Activated T-cell treated with anti-CD3 and anti-CD28 coated beads, Interleukin-2, amount 50 U/mL, for 24 hours (primary cell): ENCODE measurements around the gene BCL3.
"Not testable (repeated sequence)": the region's sequence is repeated elsewhere in the genome, so short reads cannot be mapped to it uniquely, and the experiment has no call there.

Source experiments
- DNase-seq: peaks from one replicate; pipeline ENCODE4 v3.0.0-alpha.2; 2020
- H3K27ac Mint-ChIP-seq: 2 replicates; pipeline ENCODE4 v1.8.0; 2020; ENCODE audit warnings: mild to moderate bottlenecking, mixed read lengths
- H3K27me3 Mint-ChIP-seq: 2 replicates; pipeline ENCODE4 v1.8.0; 2020; ENCODE audit warnings: mixed read lengths
- H3K36me3 Mint-ChIP-seq: 2 replicates; pipeline ENCODE4 v1.8.0; 2020; ENCODE audit warnings: low read depth, mixed read lengths
- H3K4me1 Mint-ChIP-seq: 2 replicates; pipeline ENCODE4 v1.8.0; 2020; ENCODE audit warnings: low read depth, mixed read lengths
- H3K4me3 Mint-ChIP-seq: 2 replicates; pipeline ENCODE4 v1.8.0; 2020; ENCODE audit warnings: mild to moderate bottlenecking, moderate library complexity, mixed read lengths
- H3K9me3 Mint-ChIP-seq: 2 replicates; pipeline ENCODE4 v1.8.0; 2020; ENCODE audit warnings: mixed read lengths

The BCL3 gene

GRCh38 chr19:44755219-44755618 lies 6.7 kb downstream of the BCL3 start:
- Mint-ChIP-seq H3K27me3 (no peaks in the 10 kb centered on the region), H3K4me1 (peaks cover 63% of the 10 kb centered on the region), H3K4me3 (peak overlapping the region; percentile 93), H3K36me3 (peaks cover 89% of the 10 kb centered on the region), H3K9me3 (no peaks in the 10 kb centered on the region), H3K27ac (peak overlapping the region; percentile 98)
- no peak for DNase-seq

GRCh38 chr19:44756089-44756562 lies 7.6 kb downstream of the BCL3 start:
- Mint-ChIP-seq H3K4me1 (peaks cover 64% of the 10 kb centered on the region), H3K27me3 (no peaks in the 10 kb centered on the region)

GRCh38 chr19:44757057-44757734 lies 8.7 kb downstream of the BCL3 start:
- no peaks in the 10 kb centered on the region for H3K27me3 Mint-ChIP-seq
- H3K27ac Mint-ChIP-seq, result no peak overlapping the region
- H3K4me1 Mint-ChIP-seq, result peaks cover 57% of the 10 kb centered on the region
- H3K9me3 Mint-ChIP-seq, result no peaks in the 10 kb centered on the region
- no peak for DNase-seq
- no peak overlapping the region for H3K4me3 Mint-ChIP-seq
- H3K36me3 Mint-ChIP-seq, result peaks cover 83% of the 10 kb centered on the region

More at GRCh38 chr19:44756089-44756562, 7.6 kb downstream of the BCL3 start:
- no peaks in the 10 kb centered on the region for H3K9me3 Mint-ChIP-seq
- no peak for DNase-seq
- peak overlapping the region; percentile 98 for H3K27ac Mint-ChIP-seq
- H3K4me3 Mint-ChIP-seq, result peak overlapping the region; percentile 31
- peaks cover 89% of the 10 kb centered on the region for H3K36me3 Mint-ChIP-seq

GRCh38 chr19:44757735-44758505 lies 9.4 kb downstream of the BCL3 start:
- Mint-ChIP-seq H3K4me1 (peaks cover 54% of the 10 kb centered on the region), H3K9me3 (no peaks in the 10 kb centered on the region), H3K36me3 (peaks cover 77% of the 10 kb centered on the region), H3K27me3 (no peaks in the 10 kb centered on the region), H3K27ac (peak overlapping the region; percentile 59), H3K4me3 (no peak overlapping the region)
- no peak for DNase-seq

GRCh38 chr19:44758596-44758995 lies 10.1 kb downstream of the BCL3 start:
- H3K27me3 Mint-ChIP-seq, result no peaks in the 10 kb centered on the region
- H3K27ac Mint-ChIP-seq, result peak overlapping the region; percentile 59
- H3K36me3 Mint-ChIP-seq, result peaks cover 72% of the 10 kb centered on the region
- H3K4me3 Mint-ChIP-seq, result no peak overlapping the region
- no peak for DNase-seq
- no peaks in the 10 kb centered on the region for H3K9me3 Mint-ChIP-seq
- peaks cover 53% of the 10 kb centered on the region for H3K4me1 Mint-ChIP-seq

- no peaks in the 10 kb centered on the region for H3K27me3 Mint-ChIP-seq
- H3K4me3 Mint-ChIP-seq, result no peak overlapping the region
- peaks cover 67% of the 10 kb centered on the region for H3K36me3 Mint-ChIP-seq
- no peaks in the 10 kb centered on the region for H3K9me3 Mint-ChIP-seq
- no peak for DNase-seq
- peaks cover 58% of the 10 kb centered on the region for H3K4me1 Mint-ChIP-seq
- H3K27ac Mint-ChIP-seq, result peak overlapping the region; percentile 84
These were observed 10.7 kb downstream of the BCL3 start for GRCh38 chr19:44759083-44759804.

GRCh38 chr19:44762038-44762437 lies 13.5 kb downstream of the BCL3 start:
- no peaks in the 10 kb centered on the region for H3K27me3 Mint-ChIP-seq
- DNase-seq, result no peak
- H3K27ac Mint-ChIP-seq, result peak overlapping the region; percentile 61
- peaks cover 40% of the 10 kb centered on the region for H3K36me3 Mint-ChIP-seq
- no peaks in the 10 kb centered on the region for H3K9me3 Mint-ChIP-seq
- no peak overlapping the region for H3K4me3 Mint-ChIP-seq
- peaks cover 50% of the 10 kb centered on the region for H3K4me1 Mint-ChIP-seq

- Mint-ChIP-seq H3K27me3 (no peaks in the 10 kb centered on the region), H3K4me3 (no peak overlapping the region), H3K9me3 (no peaks in the 10 kb centered on the region), H3K27ac (no peak overlapping the region), H3K4me1 (peaks cover 58% of the 10 kb centered on the region), H3K36me3 (peaks cover 14% of the 10 kb centered on the region)
- DNase-seq, result no peak
These were observed 16.8 kb downstream of the BCL3 start for GRCh38 chr19:44765033-44765948.

GRCh38 chr19:44765949-44766335 lies 17.4 kb downstream of the BCL3 start:
- no peak overlapping the region for H3K27ac Mint-ChIP-seq
- peaks cover 58% of the 10 kb centered on the region for H3K4me1 Mint-ChIP-seq
- no peak overlapping the region for H3K4me3 Mint-ChIP-seq
- H3K9me3 Mint-ChIP-seq, result no peaks in the 10 kb centered on the region
- no peaks in the 10 kb centered on the region for H3K27me3 Mint-ChIP-seq
- peaks cover 7% of the 10 kb centered on the region for H3K36me3 Mint-ChIP-seq
- no peak for DNase-seq

GRCh38 chr19:44767295-44768180 lies 19.0 kb downstream of the BCL3 start:
- no peaks in the 10 kb centered on the region for H3K36me3 Mint-ChIP-seq
- no peaks in the 10 kb centered on the region for H3K9me3 Mint-ChIP-seq
- no peak overlapping the region for H3K4me3 Mint-ChIP-seq
- no peak for DNase-seq
- H3K27ac Mint-ChIP-seq, result peak overlapping the region; percentile 4
- H3K27me3 Mint-ChIP-seq, result no peaks in the 10 kb centered on the region
- H3K4me1 Mint-ChIP-seq, result peaks cover 52% of the 10 kb centered on the region

- Mint-ChIP-seq H3K27ac (peak overlapping the region; percentile 87), H3K36me3 (no peaks in the 10 kb centered on the region), H3K4me3 (peak overlapping the region; percentile 59), H3K4me1 (peaks cover 34% of the 10 kb centered on the region), H3K27me3 (no peaks in the 10 kb centered on the region), H3K9me3 (no peaks in the 10 kb centered on the region)
- peak; percentile 99 for DNase-seq
These were observed 22.2 kb downstream of the BCL3 start for GRCh38 chr19:44770550-44771257.

- peaks cover 34% of the 10 kb centered on the region for H3K4me1 Mint-ChIP-seq
- DNase-seq, H3K9me3 Mint-ChIP-seq, H3K27me3 Mint-ChIP-seq, H3K27ac Mint-ChIP-seq, H3K36me3 Mint-ChIP-seq, H3K4me3 Mint-ChIP-seq: not testable (repeated sequence)
These were observed 23.6 kb downstream of the BCL3 start for GRCh38 chr19:44772144-44772543.

GRCh38 chr19:44772959-44773358 lies 24.5 kb downstream of the BCL3 start:
- H3K27ac Mint-ChIP-seq, result no peak overlapping the region
- no peak for DNase-seq
- H3K4me1 Mint-ChIP-seq, result peaks cover 26% of the 10 kb centered on the region
- H3K4me3 Mint-ChIP-seq, result no peak overlapping the region
- H3K36me3 Mint-ChIP-seq, result no peaks in the 10 kb centered on the region
- no peaks in the 10 kb centered on the region for H3K27me3 Mint-ChIP-seq
- H3K9me3 Mint-ChIP-seq, result no peaks in the 10 kb centered on the region
